K562 (cell line): ENCODE measurements around the gene TMEM138. TPM values are rescaled to one million over a fixed set of nuclear protein-coding genes. Genes with fewer than 3 reads are reported as not detected.

Experiments used
- ATF2 ChIP-seq: sonication (generic); formaldehyde crosslinking; IDR thresholded peaks from 2 replicates; pipeline ENCODE4 v1.8.1; 2022; ENCODE audit warnings: missing genetic modification reagents
- CTBP1 ChIP-seq: fragments of 450-650 bp; IDR thresholded peaks from 2 replicates; pipeline ENCODE4 v1.6.1; 2016; ENCODE audit warnings: borderline replicate concordance
- HMGXB4 ChIP-seq: sonication (generic); formaldehyde crosslinking; IDR thresholded peaks from 2 replicates; pipeline ENCODE4 v1.8.1; 2023; ENCODE audit warnings: mild to moderate bottlenecking, missing genetic modification reagents
- JUN ChIP-seq, 2 experiments: sonication (generic) in 1 of 2; formaldehyde crosslinking in 1 of 2; IDR thresholded peaks; 2 replicates each; pipeline versions ENCODE4 v1.6.1 to v1.8.0; 2012 to 2022; ENCODE audit warnings: borderline replicate concordance in 2 of 2, mild to moderate bottlenecking in 2 of 2, improper control_type of control experiment in 1 of 2, low read depth in 1 of 2, low read length in 1 of 2, missing genetic modification reagents in 1 of 2
- KAT2B ChIP-seq: IDR thresholded peaks from one replicate; pipeline ENCODE4 v1.6.1; 2012; ENCODE audit warnings: low read depth, mild to moderate bottlenecking, control low read depth, inconsistent platforms, low read length, moderate library complexity
- KAT7 ChIP-seq: sonication (generic); formaldehyde crosslinking; IDR thresholded peaks from 2 replicates; pipeline ENCODE4 v1.8.0; 2022; ENCODE audit warnings: missing genetic modification reagents, mild to moderate bottlenecking, borderline replicate concordance
- MTA2 ChIP-seq: fragments of 450-650 bp; IDR thresholded peaks from 2 replicates; pipeline ENCODE4 v1.6.1; 2016; ENCODE audit warnings: low read depth
- MTA3 ChIP-seq: fragments of 450-650 bp; formaldehyde crosslinking; IDR thresholded peaks from 2 replicates; pipeline ENCODE4 v1.6.1; 2017; ENCODE audit warnings: mild to moderate bottlenecking, borderline replicate concordance
- NKRF ChIP-seq: fragments of 450-650 bp; IDR thresholded peaks from 2 replicates; pipeline ENCODE4 v1.6.1; 2016; ENCODE audit warnings: borderline replicate concordance
- PCBP1 ChIP-seq: fragments of 200-400 bp; formaldehyde crosslinking; IDR thresholded peaks from 2 replicates; pipeline ENCODE4 v1.6.1; 2018; ENCODE audit warnings: mild to moderate bottlenecking, low read depth, low read length; ENCODE audit not compliant: poor library complexity, severe bottlenecking
- POLR2AphosphoS5 ChIP-seq: IDR thresholded peaks from 2 replicates; pipeline ENCODE4 v1.6.1; 2011; ENCODE audit warnings: mild to moderate bottlenecking, low read depth, low read length, moderate library complexity; ENCODE audit not compliant: control insufficient read depth, insufficient read depth
- RCOR1 ChIP-seq, 2 experiments: IDR thresholded peaks; 2 replicates each; pipeline ENCODE4 v1.6.1; 2012; ENCODE audit warnings: low read depth in 2 of 2, low read length in 2 of 2, borderline replicate concordance in 1 of 2, improper control_type of control experiment in 1 of 2
- SAFB2 ChIP-seq: fragments of 200-400 bp; formaldehyde crosslinking; IDR thresholded peaks from 2 replicates; pipeline ENCODE4 v1.6.1; 2018; ENCODE audit warnings: borderline replicate concordance, low read length, low read depth, moderate library complexity; ENCODE audit not compliant: severe bottlenecking
- ZBTB12 ChIP-seq: fragments of 250-450 bp; sonication (Bioruptor Pico); IDR thresholded peaks from 2 replicates; pipeline ENCODE4 v1.4.0; 2020
- ZNF766 ChIP-seq: fragments of 200-800 bp; sonication (Bioruptor generic); conservative IDR thresholded peaks from 2 replicates; pipeline ENCODE4 v1.6.1; 2016; ENCODE audit warnings: missing genetic modification characterization, missing compliant biosample characterization
- ZNF77 ChIP-seq: fragments of 250-450 bp; sonication (Bioruptor Pico); IDR thresholded peaks from 2 replicates; pipeline ENCODE4 v1.5.0; 2020
- polyA plus RNA-seq, 8 experiments: library from polyadenylated mRNA; depleted of rRNA in 4 of 8; stranded (reverse) in 5 of 8; unstranded in 3 of 8; fragments of >200 nt; fragmentation: Nextera tagmentation in 2 of 8; fragmentation: Illumina TruSeq in 1 of 8; extraction: Ambion mirVana in 2 of 8; extraction: Trizol in 1 of 8; gene quantifications; 2 replicates each; pipeline versions ENCODE4 v1.2.1 to v1.2.3, GENCODE V29; 2011 to 2014; ENCODE audit warnings: inconsistent platforms in 1 of 8, missing spikeins in 1 of 8
- total RNA-seq, 7 experiments: library from RNA; depleted of rRNA in 6 of 7; stranded (reverse); fragments of >200 nt in 6 of 7; fragmentation: Illumina TruSeq in 2 of 7; extraction: Trizol in 2 of 7; gene quantifications; 2 replicates each; pipeline versions ENCODE4 v1.2.1 to v1.2.3, GENCODE V29; 2011 to 2021; ENCODE audit warnings: low replicate concordance in 1 of 7
- TF ChIP-seq, protein P1 (sequence below): sonication (generic); formaldehyde crosslinking; IDR thresholded peaks from 2 replicates; pipeline ENCODE4 v1.8.1; 2023; ENCODE audit warnings: mild to moderate bottlenecking, missing genetic modification reagents

Gene TMEM138
- total and polyA plus RNA-seq, 9 of the 15 experiments (the other 6 are each of a cell fraction or from before 2014, with no cell fraction given), result 23.2 to 168 (median 63.1) TPM

GRCh38 chr11:61332797-61333549 lies 29.2 kb upstream of the TMEM138 start, which contains the start of the genes DDB1 and TKFC (continued):
- no peak for TF ChIP-seq ATF2 (CRISPR knock-in tag)
- peak; percentile 89; the same call in 1 of the 2 replicates for TF ChIP-seq KAT7
- no peak for TF ChIP-seq KAT2B
- peak; percentile 84 for TF ChIP-seq CTBP1
- 0 out of 2 replicates have a peak, but pooled peaks have one; percentile 42 for TF ChIP-seq ZNF766 (CRISPR knock-in tag)
- peak; percentile 15; the same call in 1 of the 2 replicates for TF ChIP-seq JUN (IDR thresholded peaks at IDR 0.05; ENCODE audit: borderline replicate concordance, low read depth, low read length)
- TF ChIP-seq JUN (CRISPR knock-in tag; IDR thresholded peaks at IDR 0.05; ENCODE audit: borderline replicate concordance), result no peak
- TF ChIP-seq MTA3, result peak; percentile 80; the same call in 1 of the 2 replicates
- TF ChIP-seq POLR2AphosphoS5, result peak; percentile 83
- TF ChIP-seq, protein P1, sequence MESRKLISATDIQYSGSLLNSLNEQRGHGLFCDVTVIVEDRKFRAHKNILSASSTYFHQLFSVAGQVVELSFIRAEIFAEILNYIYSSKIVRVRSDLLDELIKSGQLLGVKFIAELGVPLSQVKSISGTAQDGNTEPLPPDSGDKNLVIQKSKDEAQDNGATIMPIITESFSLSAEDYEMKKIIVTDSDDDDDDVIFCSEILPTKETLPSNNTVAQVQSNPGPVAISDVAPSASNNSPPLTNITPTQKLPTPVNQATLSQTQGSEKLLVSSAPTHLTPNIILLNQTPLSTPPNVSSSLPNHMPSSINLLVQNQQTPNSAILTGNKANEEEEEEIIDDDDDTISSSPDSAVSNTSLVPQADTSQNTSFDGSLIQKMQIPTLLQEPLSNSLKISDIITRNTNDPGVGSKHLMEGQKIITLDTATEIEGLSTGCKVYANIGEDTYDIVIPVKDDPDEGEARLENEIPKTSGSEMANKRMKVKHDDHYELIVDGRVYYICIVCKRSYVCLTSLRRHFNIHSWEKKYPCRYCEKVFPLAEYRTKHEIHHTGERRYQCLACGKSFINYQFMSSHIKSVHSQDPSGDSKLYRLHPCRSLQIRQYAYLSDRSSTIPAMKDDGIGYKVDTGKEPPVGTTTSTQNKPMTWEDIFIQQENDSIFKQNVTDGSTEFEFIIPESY, result no peak
- peak; percentile 38; the same call in 1 of the 2 replicates for TF ChIP-seq ZBTB12 (CRISPR knock-in tag)
- TF ChIP-seq NKRF, result peak; percentile 69; the same call in 1 of the 2 replicates
- peak in 1 of 2 experiments; percentile 24; a peak in 1 of 4 replicates for TF ChIP-seq RCOR1 (IDR thresholded peaks at IDR 0.05; ENCODE audit: borderline replicate concordance in 1 of 2, low read depth in 2 of 2, low read length in 2 of 2)
- TF ChIP-seq MTA2, result no peak
- TF ChIP-seq PCBP1, result peak; percentile 40
- TF ChIP-seq SAFB2, result no peak
- no peak for TF ChIP-seq ZNF77
- 0 out of 2 replicates have a peak, but pooled peaks have one; percentile 44 for TF ChIP-seq HMGXB4 (CRISPR knock-in tag)
